ENCODE measurements around the gene CENPH.

Gene CENPH

DNA sequence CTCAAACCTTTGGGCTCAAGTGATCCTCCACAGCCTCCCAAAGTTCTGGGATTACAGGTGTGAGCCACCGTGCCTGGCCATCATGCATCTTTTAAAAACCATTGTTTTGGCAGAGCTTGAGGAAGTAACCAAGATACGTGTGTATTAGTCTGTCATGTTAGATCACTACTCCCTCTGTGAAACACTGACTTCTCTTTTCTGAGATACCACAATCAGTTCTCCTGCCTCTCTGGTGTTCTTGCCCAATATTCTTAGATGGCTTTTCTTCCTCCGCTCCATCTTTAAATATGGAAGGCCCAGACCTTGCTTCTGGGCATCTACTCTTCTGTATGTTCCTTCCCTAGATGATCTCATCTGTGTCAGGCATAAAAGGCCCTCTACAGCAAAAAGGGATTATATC, 36.7 kb upstream of the CENPH start:
- POLR2A ChIA-PET: interaction anchor here (1.1 kb wide), 1 partner anchor 9 kb away, joined by 4 read pairs; no protein-coding TSS in a partner anchor
- Histone ChIP-seq H3K36me3 (ENCODE audit: control insufficient read depth in 4 of 4, insufficient read depth in 4 of 4, low read length in 3 of 4) (no peaks in the 10 kb centered on the region), H3K4me1 (ENCODE audit: control extremely low read depth in 1 of 4, control insufficient read depth in 4 of 4, insufficient read depth in 4 of 4, low read length in 3 of 4) (no peaks in the 10 kb centered on the region), H3K9me3 (ENCODE audit: control extremely low read depth in 1 of 5, control insufficient read depth in 4 of 5, insufficient read depth in 2 of 5, low read depth in 1 of 5, low read length in 4 of 5) (no peaks in the 10 kb centered on the region), H3K4me3 (ENCODE audit: control insufficient read depth in 1 of 7, extremely low read depth in 1 of 7, insufficient read depth in 4 of 7, low read depth in 2 of 7, low read length in 6 of 7) (no peak overlapping the region), H3K27ac (ENCODE audit: insufficient read depth in 1 of 2, low read depth in 1 of 2, low read length in 2 of 2, poor library complexity in 1 of 2, severe bottlenecking in 2 of 2) (no peak overlapping the region), H3K27me3 (replicated peaks in 2 of 5; ENCODE audit: control insufficient read depth in 4 of 5, insufficient read depth in 5 of 5, low read length in 4 of 5) (no peaks in the 10 kb centered on the region)
- DNase-seq: peak in 2 of 3 donors; percentile 15 to 26
- CTCF ChIA-PET: no interaction called here
- WGBS (ENCODE audit: insufficient coverage): 73% methylated on average over 3 of the region's 3 CpGs

DNA sequence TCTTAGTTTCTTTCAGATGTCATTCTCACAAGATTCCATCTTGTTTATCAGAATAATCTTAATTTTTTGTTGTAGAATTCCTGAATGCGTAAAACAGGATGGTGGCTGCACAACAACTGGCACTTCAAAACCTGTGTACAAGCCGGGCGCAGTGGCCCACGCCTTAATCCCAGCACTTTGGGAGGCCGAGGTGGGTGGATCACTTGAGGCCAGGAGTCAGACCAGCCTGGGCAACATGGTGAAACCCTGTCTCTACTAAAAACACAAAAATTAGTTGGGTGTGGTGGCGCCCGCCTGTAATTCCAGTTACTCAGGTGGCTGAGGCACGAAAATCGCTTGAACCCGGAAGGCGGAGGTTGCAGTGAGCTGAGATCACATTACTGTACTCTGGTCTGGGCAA, 32.9 kb upstream of the CENPH start:
- Histone ChIP-seq H3K27ac (ENCODE audit: insufficient read depth in 1 of 2, low read depth in 1 of 2, low read length in 2 of 2, poor library complexity in 1 of 2, severe bottlenecking in 2 of 2) (no peak overlapping the region), H3K36me3 (ENCODE audit: control insufficient read depth in 4 of 4, insufficient read depth in 4 of 4, low read length in 3 of 4) (no peaks in the 10 kb centered on the region), H3K4me3 (ENCODE audit: control insufficient read depth in 1 of 7, extremely low read depth in 1 of 7, insufficient read depth in 4 of 7, low read depth in 2 of 7, low read length in 6 of 7) (no peak overlapping the region), H3K4me1 (ENCODE audit: control extremely low read depth in 1 of 4, control insufficient read depth in 4 of 4, insufficient read depth in 4 of 4, low read length in 3 of 4) (no peaks in the 10 kb centered on the region), H3K9me3 (ENCODE audit: control extremely low read depth in 1 of 5, control insufficient read depth in 4 of 5, insufficient read depth in 2 of 5, low read depth in 1 of 5, low read length in 4 of 5) (no peaks in the 10 kb centered on the region), H3K27me3 (replicated peaks in 2 of 5; ENCODE audit: control insufficient read depth in 4 of 5, insufficient read depth in 5 of 5, low read length in 4 of 5) (no peaks in the 10 kb centered on the region)
- 100% methylated on average over 6 of the region's 11 CpGs for WGBS (ENCODE audit: insufficient coverage)
- ChIA-PET POLR2A (no interaction called here), CTCF (interaction anchor here (0.9 kb wide), 1 partner anchor 18 kb away, joined by 3 read pairs; no protein-coding TSS in a partner anchor)
- DNase-seq: no peak

DNA sequence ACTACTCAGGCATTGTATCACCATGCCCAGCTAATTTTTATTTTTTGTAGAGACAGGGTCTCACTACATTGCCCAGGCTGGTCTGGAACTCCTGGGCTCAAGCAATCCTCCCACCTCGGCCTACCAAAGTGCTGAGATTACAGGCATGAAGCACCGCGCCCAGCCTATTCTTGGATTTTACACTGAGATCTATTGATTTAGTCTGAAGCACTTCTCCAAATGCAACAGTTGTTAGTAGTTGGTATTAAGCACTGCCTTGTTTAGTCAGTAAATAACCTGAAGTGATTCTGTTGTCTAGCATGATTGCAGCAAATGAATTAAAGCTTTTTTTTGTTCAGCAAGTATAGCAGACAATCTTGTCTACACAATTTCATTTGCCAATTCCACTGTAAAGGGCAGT, 31.3 kb upstream of the CENPH start:
- no peaks in the 10 kb centered on the region for H3K9me3 ChIP-seq (ENCODE audit: control extremely low read depth in 1 of 5, control insufficient read depth in 4 of 5, insufficient read depth in 2 of 5, low read depth in 1 of 5, low read length in 4 of 5)
- H3K4me3 ChIP-seq (ENCODE audit: control insufficient read depth in 1 of 7, extremely low read depth in 1 of 7, insufficient read depth in 4 of 7, low read depth in 2 of 7, low read length in 6 of 7): no peak overlapping the region
- CTCF ChIA-PET: no interaction called here
- DNase-seq: no peak
- no peak overlapping the region for H3K27ac ChIP-seq (ENCODE audit: insufficient read depth in 1 of 2, low read depth in 1 of 2, low read length in 2 of 2, poor library complexity in 1 of 2, severe bottlenecking in 2 of 2)
- 100% methylated on average over 3 of the region's 3 CpGs for WGBS (ENCODE audit: insufficient coverage)
- no peaks in the 10 kb centered on the region for H3K27me3 ChIP-seq (replicated peaks in 2 of 5; ENCODE audit: control insufficient read depth in 4 of 5, insufficient read depth in 5 of 5, low read length in 4 of 5)
- POLR2A ChIA-PET: no interaction called here
- no peaks in the 10 kb centered on the region for H3K4me1 ChIP-seq (ENCODE audit: control extremely low read depth in 1 of 4, control insufficient read depth in 4 of 4, insufficient read depth in 4 of 4, low read length in 3 of 4)
- H3K36me3 ChIP-seq (ENCODE audit: control insufficient read depth in 4 of 4, insufficient read depth in 4 of 4, low read length in 3 of 4): no peaks in the 10 kb centered on the region

DNA sequence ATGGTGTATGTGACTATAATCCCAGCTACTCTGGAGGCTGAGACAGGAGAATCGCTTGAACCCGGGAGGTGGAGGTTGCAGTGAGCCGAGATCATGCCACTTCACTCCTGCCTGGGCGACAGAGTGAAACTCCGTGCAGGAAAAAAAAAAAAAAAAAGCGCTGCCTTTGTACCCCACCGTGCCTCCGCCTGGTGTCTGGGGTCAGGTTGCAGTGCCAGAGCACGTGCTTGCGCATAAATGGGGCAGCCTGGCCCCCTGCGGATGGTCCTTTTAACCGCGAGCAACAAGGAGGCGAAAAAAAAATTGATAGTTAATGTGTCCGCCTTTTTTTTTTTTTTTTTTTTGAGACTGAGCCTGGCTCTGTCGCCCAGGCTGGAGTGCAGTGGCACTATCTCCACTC, 28.7 kb upstream of the CENPH start:
- ChIA-PET POLR2A (no interaction called here), CTCF (no interaction called here)
- no peak overlapping the region for H3K4me3 ChIP-seq (ENCODE audit: control insufficient read depth in 1 of 7, extremely low read depth in 1 of 7, insufficient read depth in 4 of 7, low read depth in 2 of 7, low read length in 6 of 7)
- H3K36me3 ChIP-seq (ENCODE audit: control insufficient read depth in 4 of 4, insufficient read depth in 4 of 4, low read length in 3 of 4): no peaks in the 10 kb centered on the region
- no peaks in the 10 kb centered on the region for H3K4me1 ChIP-seq (ENCODE audit: control extremely low read depth in 1 of 4, control insufficient read depth in 4 of 4, insufficient read depth in 4 of 4, low read length in 3 of 4)
- no peak for DNase-seq
- 97% methylated on average over 10 of the region's 16 CpGs for WGBS (ENCODE audit: insufficient coverage)
- no peaks in the 10 kb centered on the region for H3K9me3 ChIP-seq (ENCODE audit: control extremely low read depth in 1 of 5, control insufficient read depth in 4 of 5, insufficient read depth in 2 of 5, low read depth in 1 of 5, low read length in 4 of 5)
- no peaks in the 10 kb centered on the region for H3K27me3 ChIP-seq (replicated peaks in 2 of 5; ENCODE audit: control insufficient read depth in 4 of 5, insufficient read depth in 5 of 5, low read length in 4 of 5)
- H3K27ac ChIP-seq (ENCODE audit: insufficient read depth in 1 of 2, low read depth in 1 of 2, low read length in 2 of 2, poor library complexity in 1 of 2, severe bottlenecking in 2 of 2): no peak overlapping the region

DNA sequence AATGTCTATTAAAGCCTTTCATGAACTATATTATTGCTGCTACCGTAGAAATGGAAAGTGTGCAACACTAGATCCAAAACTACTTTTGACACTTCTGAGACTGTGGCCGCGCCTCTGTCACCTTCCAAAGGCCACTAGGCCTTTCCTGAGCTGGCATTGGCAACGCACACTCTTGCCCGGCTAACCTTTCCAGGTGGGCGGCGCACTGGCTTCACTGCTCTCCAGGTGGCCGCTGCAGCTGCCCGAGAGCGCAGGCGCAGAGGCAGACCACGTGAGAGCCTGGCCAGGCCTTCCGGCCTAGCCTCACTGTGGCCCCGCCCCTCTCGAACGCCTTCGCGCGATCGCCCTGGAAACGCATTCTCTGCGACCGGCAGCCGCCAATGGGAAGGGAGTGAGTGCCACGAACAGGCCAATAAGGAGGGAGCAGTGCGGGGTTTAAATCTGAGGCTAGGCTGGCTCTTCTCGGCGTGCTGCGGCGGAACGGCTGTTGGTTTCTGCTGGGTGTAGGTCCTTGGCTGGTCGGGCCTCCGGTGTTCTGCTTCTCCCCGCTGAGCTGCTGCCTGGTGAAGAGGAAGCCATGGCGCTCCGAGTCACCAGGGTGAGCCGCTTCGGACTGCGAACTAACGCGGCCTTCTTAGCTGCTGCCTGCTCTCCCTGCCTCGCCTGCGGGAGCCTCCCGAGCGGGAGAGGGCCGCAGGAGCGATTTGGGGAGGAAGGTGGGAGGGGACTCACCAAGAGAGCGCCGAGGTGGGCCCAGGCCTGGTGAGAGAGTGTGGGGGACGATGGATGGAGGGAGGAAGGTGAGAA, 22.5 kb upstream of the CENPH start, which contains the start of gene CCNB1:
CCNB1 (plus strand) TSS at position 465 of the 807 bp plus-strand sequence; CDS start at position 578, 113 bp downstream.
- Histone ChIP-seq H3K4me3 (ENCODE audit: control insufficient read depth in 1 of 7, extremely low read depth in 1 of 7, insufficient read depth in 4 of 7, low read depth in 2 of 7, low read length in 6 of 7) (peak within 1 kb of the TSS; percentile 71 to 97 (median 86)), H3K27me3 (replicated peaks in 2 of 5; ENCODE audit: control insufficient read depth in 4 of 5, insufficient read depth in 5 of 5, low read length in 4 of 5) (no peaks in the 10 kb centered on the region), H3K36me3 (ENCODE audit: control insufficient read depth in 4 of 4, insufficient read depth in 4 of 4, low read length in 3 of 4) (peaks cover 2 to 17% (median 11%) of the 10 kb centered on the region in 4 experiments), H3K4me1 (ENCODE audit: control extremely low read depth in 1 of 4, control insufficient read depth in 4 of 4, insufficient read depth in 4 of 4, low read length in 3 of 4) (peaks cover 9 to 20% (median 13%) of the 10 kb centered on the region in 4 experiments), H3K9me3 (ENCODE audit: control extremely low read depth in 1 of 5, control insufficient read depth in 4 of 5, insufficient read depth in 2 of 5, low read depth in 1 of 5, low read length in 4 of 5) (no peaks in the 10 kb centered on the region), H3K27ac (ENCODE audit: insufficient read depth in 1 of 2, low read depth in 1 of 2, low read length in 2 of 2, poor library complexity in 1 of 2, severe bottlenecking in 2 of 2) (peak within 1 kb of the TSS; percentile 66 to 88)
- ChIA-PET CTCF (interaction anchor here (0.9 to 1.3 kb wide), 4 partner anchors 13 to 124 kb away, joined by 3 to 5 read pairs (median 4); no protein-coding TSS in a partner anchor), POLR2A (no interaction called here)
- WGBS (ENCODE audit: insufficient coverage): 3% methylated on average over 40 of the region's 50 CpGs
- DNase-seq: peak; percentile 96 to 98 (median 98)

DNA sequence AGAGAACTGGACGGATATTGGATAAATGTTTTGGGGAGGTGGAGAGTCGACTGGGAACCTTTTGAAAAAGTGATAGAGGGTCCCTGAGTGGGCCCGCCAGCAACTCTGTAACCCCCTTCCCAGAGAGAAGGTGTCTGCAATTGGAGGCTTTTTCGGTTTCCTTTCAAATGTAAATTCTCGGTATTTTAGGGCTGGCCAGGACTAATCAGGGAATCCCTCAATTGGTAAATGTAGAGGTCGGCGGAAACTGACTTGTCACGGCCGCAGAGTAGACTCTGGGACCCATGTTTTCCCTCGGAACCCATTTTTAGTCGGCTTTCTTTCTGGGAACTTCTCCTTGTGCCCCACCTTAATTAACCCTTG, 21.9 kb upstream of the CENPH start:
- Histone ChIP-seq H3K4me3 (ENCODE audit: control insufficient read depth in 1 of 7, extremely low read depth in 1 of 7, insufficient read depth in 4 of 7, low read depth in 2 of 7, low read length in 6 of 7) (peak overlapping the region; percentile 71 to 97 (median 86)), H3K27me3 (replicated peaks in 2 of 5; ENCODE audit: control insufficient read depth in 4 of 5, insufficient read depth in 5 of 5, low read length in 4 of 5) (no peaks in the 10 kb centered on the region), H3K9me3 (ENCODE audit: control extremely low read depth in 1 of 5, control insufficient read depth in 4 of 5, insufficient read depth in 2 of 5, low read depth in 1 of 5, low read length in 4 of 5) (no peaks in the 10 kb centered on the region), H3K36me3 (ENCODE audit: control insufficient read depth in 4 of 4, insufficient read depth in 4 of 4, low read length in 3 of 4) (peaks cover 3 to 22% (median 11%) of the 10 kb centered on the region in 4 experiments), H3K27ac (ENCODE audit: insufficient read depth in 1 of 2, low read depth in 1 of 2, low read length in 2 of 2, poor library complexity in 1 of 2, severe bottlenecking in 2 of 2) (peak overlapping the region; percentile 66 to 88), H3K4me1 (ENCODE audit: control extremely low read depth in 1 of 4, control insufficient read depth in 4 of 4, insufficient read depth in 4 of 4, low read length in 3 of 4) (peaks cover 9 to 20% (median 13%) of the 10 kb centered on the region in 4 experiments)
- DNase-seq: peak in 2 of 3 donors; percentile 14 to 19
- ChIA-PET CTCF (interaction anchor here (0.9 to 2.5 kb wide), 3 partner anchors 13 to 23 kb away, joined by 3 to 9 read pairs (median 3); partner anchors contain the start of gene CENPH), POLR2A (no interaction called here)
- WGBS (ENCODE audit: insufficient coverage): 1% methylated on average over 10 of the region's 11 CpGs

- H3K4me3 ChIP-seq (ENCODE audit: control insufficient read depth in 1 of 7, extremely low read depth in 1 of 7, insufficient read depth in 4 of 7, low read depth in 2 of 7, low read length in 6 of 7): peak overlapping the region in 6 of 7 experiments; percentile 81 to 97 (median 88)
- ChIA-PET POLR2A (no interaction called here), CTCF (interaction anchor here (2.5 kb wide), 1 partner anchor 22 kb away, joined by 9 read pairs; the partner anchor contains the start of gene CENPH)
- H3K27ac ChIP-seq (ENCODE audit: insufficient read depth in 1 of 2, low read depth in 1 of 2, low read length in 2 of 2, poor library complexity in 1 of 2, severe bottlenecking in 2 of 2): peak overlapping the region; percentile 66 to 88
- 61% methylated on average over 8 of the region's 8 CpGs for WGBS (ENCODE audit: insufficient coverage)
- H3K9me3 ChIP-seq (ENCODE audit: control extremely low read depth in 1 of 5, control insufficient read depth in 4 of 5, insufficient read depth in 2 of 5, low read depth in 1 of 5, low read length in 4 of 5): no peaks in the 10 kb centered on the region
- DNase-seq: no peak
- H3K27me3 ChIP-seq (replicated peaks in 2 of 5; ENCODE audit: control insufficient read depth in 4 of 5, insufficient read depth in 5 of 5, low read length in 4 of 5): no peaks in the 10 kb centered on the region
- peaks cover 9 to 20% (median 13%) of the 10 kb centered on the region in 4 experiments for H3K4me1 ChIP-seq (ENCODE audit: control extremely low read depth in 1 of 4, control insufficient read depth in 4 of 4, insufficient read depth in 4 of 4, low read length in 3 of 4)
- H3K36me3 ChIP-seq (ENCODE audit: control insufficient read depth in 4 of 4, insufficient read depth in 4 of 4, low read length in 3 of 4): peaks cover 3 to 23% (median 13%) of the 10 kb centered on the region in 4 experiments
These were observed 21.5 kb upstream of the CENPH start for GRCh38 chr5:69167929-69168328.

Measured in common myeloid progenitor, CD34-positive (primary cell).